OCI-LY7 (cell line): Measurements from ENCODE around the gene METTL25B. TPM values are rescaled to one million over a fixed set of nuclear protein-coding genes. Genes with fewer than 3 reads are reported as not detected.

ENCODE experiments used
- BruUV-seq: library from RNA; stranded (reverse); fragments of 400-500 nt; replicated peaks from 2 replicates; lab custom pipeline; 2021; lab: Mats Ljungman, UMichigan
- CTCF ChIA-PET: fragments of 300-600 bp; sonication (Branson Sonifier 250); formaldehyde crosslinking; loops from one replicate; lab custom pipeline; 2022; ENCODE audit warnings: antibody characterized with exemption; ENCODE audit not compliant: unreplicated experiment; lab: Charles Lee
- POLR2A ChIA-PET: fragments of 300-600 bp; sonication (Branson Sonifier 250); formaldehyde crosslinking; loops from one replicate; lab custom pipeline; 2022; ENCODE audit warnings: antibody characterized with exemption; lab: Charles Lee
- DNase-seq: peaks from one replicate; pipeline ENCODE4 v3.0.0-alpha.2; 2015; ENCODE audit warnings: low spot score
- H2AFZ ChIP-seq: fragments of 200-600 bp; sonication (generic), shearing (Covaris generic); 2 replicates; pipeline ENCODE4 v1.6.1; 2014; ENCODE audit warnings: mild to moderate bottlenecking, antibody characterized with exemption, low read length, moderate library complexity
- H3K27ac ChIP-seq: fragments of 200-600 bp; sonication (generic); 2 replicates; pipeline ENCODE4 v1.5.1; 2014; ENCODE audit warnings: mixed run types, low read depth, mild to moderate bottlenecking, moderate library complexity, low read length, inconsistent platforms; ENCODE audit not compliant: poor library complexity, severe bottlenecking
- H3K36me3 ChIP-seq: fragments of 200-600 bp; sonication (generic); 2 replicates; pipeline ENCODE4 v1.6.1; 2014; ENCODE audit warnings: mild to moderate bottlenecking, antibody characterized with exemption, low read length, moderate library complexity, mixed read lengths; ENCODE audit not compliant: insufficient read depth
- H3K4me1 ChIP-seq: fragments of 200-600 bp; sonication (generic); 2 replicates; pipeline ENCODE4 v1.5.1; 2014; ENCODE audit warnings: mild to moderate bottlenecking, low read length; ENCODE audit not compliant: insufficient read depth, poor library complexity, severe bottlenecking
- H3K4me2 ChIP-seq: fragments of 200-600 bp; sonication (generic); 2 replicates; pipeline ENCODE4 v1.6.1; 2014; ENCODE audit warnings: mild to moderate bottlenecking, low read length
- H3K4me3 ChIP-seq: fragments of 200-600 bp; sonication (generic); 2 replicates; pipeline ENCODE4 v1.5.1; 2014; ENCODE audit warnings: mild to moderate bottlenecking, low read depth, low read length; ENCODE audit not compliant: poor library complexity, severe bottlenecking
- H3K79me2 ChIP-seq: fragments of 200-600 bp; sonication (generic); 2 replicates; pipeline ENCODE4 v1.6.1; 2016; ENCODE audit warnings: low read depth, mild to moderate bottlenecking, low read length, moderate library complexity, mixed read lengths; ENCODE audit not compliant: insufficient read depth
- H3K9me2 ChIP-seq: fragments of 200-600 bp; sonication (generic); 2 replicates; pipeline ENCODE4 v1.6.1; 2016; ENCODE audit warnings: mild to moderate bottlenecking, low read length, mixed read lengths; ENCODE audit not compliant: insufficient read depth
- H3K9me3 ChIP-seq: fragments of 200-600 bp; sonication (generic); 2 replicates; pipeline ENCODE4 v1.6.1; 2014; ENCODE audit warnings: mild to moderate bottlenecking, mixed run types, low read length, mixed read lengths
- H4K20me1 ChIP-seq: fragments of 200-600 bp; sonication (generic); 2 replicates; pipeline ENCODE4 v1.6.1; 2014; ENCODE audit warnings: mild to moderate bottlenecking, antibody characterized with exemption, low read length, moderate library complexity, mixed read lengths; ENCODE audit not compliant: insufficient read depth
- EZH2phosphoT487 ChIP-seq: fragments of 200-600 bp; sonication (generic); IDR thresholded peaks from 2 replicates; pipeline ENCODE4 v1.6.1; 2018; ENCODE audit warnings: low read depth, borderline replicate concordance, mild to moderate bottlenecking, mixed run types, antibody characterized with exemption, low read length, moderate library complexity, mixed read lengths
- intact Hi-C: fragments of 100-400 bp; cut with micrococcal nuclease; formaldehyde crosslinking; loops from one replicate; pipeline ENCODE4 v1.10.0; 2022; ENCODE audit not compliant: unreplicated experiment
- total RNA-seq, 2 experiments: library from RNA; depleted of rRNA in 1 of 2; stranded (reverse); fragments of >200 nt in 1 of 2; shearing (Covaris generic) in 1 of 2; gene quantifications; 2 replicates each; pipeline ENCODE4 v1.2.3, GENCODE V29; 2014 to 2022
- TF ChIP-seq, protein P1 (sequence below): fragments of 200-600 bp; sonication (generic); conservative IDR thresholded peaks from 2 replicates; pipeline ENCODE4 v1.5.1; 2014; ENCODE audit warnings: mild to moderate bottlenecking, antibody characterized with exemption, low read length, moderate library complexity, mixed read lengths

Gene METTL25B
- total RNA-seq, 2 experiments from 2014 or later: 24.7 to 45.6 TPM

DNA sequence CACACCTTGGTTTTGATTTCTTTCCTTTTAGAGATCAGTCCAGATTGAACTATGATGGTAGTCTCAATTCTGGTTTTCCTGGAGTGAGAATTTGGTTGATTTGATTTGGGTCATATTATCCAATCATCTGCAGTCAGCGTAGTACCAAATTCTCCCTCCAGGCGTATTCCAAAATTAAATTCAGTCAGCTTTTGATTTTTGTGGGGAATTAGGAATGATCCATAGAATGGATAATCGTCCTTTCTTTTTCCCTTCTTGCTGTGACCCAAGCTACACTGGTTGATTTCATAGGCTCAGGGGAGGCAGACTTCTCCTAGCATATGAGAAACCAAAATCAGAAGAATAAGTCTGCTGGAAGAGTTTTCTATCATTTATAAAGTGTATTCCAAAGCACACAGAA is 44.0 kb downstream of the METTL25B start:
- intact Hi-C loops: no loop called here
- Histone ChIP-seq H4K20me1 (peaks cover 25% of the 10 kb centered on the region), H3K27ac (no peak overlapping the region), H3K79me2 (peaks cover 87% of the 10 kb centered on the region), H2AFZ (no peak overlapping the region), H3K9me3 (no peaks in the 10 kb centered on the region), H3K4me3 (no peak overlapping the region), H3K9me2 (no peaks in the 10 kb centered on the region), H3K4me2 (peak overlapping the region; percentile 6; the same call in 1 of the 2 replicates), H3K36me3 (peaks cover 57% of the 10 kb centered on the region), H3K4me1 (peaks cover 22% of the 10 kb centered on the region)
- BruUV-seq: no TSS peak
- no peak for DNase-seq
- POLR2A ChIA-PET: interaction anchor here (0.6 to 1.2 kb wide), 2 partner anchors 9 to 12 kb away, joined by 3 to 4 read pairs; no protein-coding TSS in a partner anchor
- CTCF ChIA-PET: no interaction called here
- no peak for TF ChIP-seq EZH2phosphoT487
- TF ChIP-seq, protein P1, sequence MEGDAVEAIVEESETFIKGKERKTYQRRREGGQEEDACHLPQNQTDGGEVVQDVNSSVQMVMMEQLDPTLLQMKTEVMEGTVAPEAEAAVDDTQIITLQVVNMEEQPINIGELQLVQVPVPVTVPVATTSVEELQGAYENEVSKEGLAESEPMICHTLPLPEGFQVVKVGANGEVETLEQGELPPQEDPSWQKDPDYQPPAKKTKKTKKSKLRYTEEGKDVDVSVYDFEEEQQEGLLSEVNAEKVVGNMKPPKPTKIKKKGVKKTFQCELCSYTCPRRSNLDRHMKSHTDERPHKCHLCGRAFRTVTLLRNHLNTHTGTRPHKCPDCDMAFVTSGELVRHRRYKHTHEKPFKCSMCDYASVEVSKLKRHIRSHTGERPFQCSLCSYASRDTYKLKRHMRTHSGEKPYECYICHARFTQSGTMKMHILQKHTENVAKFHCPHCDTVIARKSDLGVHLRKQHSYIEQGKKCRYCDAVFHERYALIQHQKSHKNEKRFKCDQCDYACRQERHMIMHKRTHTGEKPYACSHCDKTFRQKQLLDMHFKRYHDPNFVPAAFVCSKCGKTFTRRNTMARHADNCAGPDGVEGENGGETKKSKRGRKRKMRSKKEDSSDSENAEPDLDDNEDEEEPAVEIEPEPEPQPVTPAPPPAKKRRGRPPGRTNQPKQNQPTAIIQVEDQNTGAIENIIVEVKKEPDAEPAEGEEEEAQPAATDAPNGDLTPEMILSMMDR: no peak

DNA sequence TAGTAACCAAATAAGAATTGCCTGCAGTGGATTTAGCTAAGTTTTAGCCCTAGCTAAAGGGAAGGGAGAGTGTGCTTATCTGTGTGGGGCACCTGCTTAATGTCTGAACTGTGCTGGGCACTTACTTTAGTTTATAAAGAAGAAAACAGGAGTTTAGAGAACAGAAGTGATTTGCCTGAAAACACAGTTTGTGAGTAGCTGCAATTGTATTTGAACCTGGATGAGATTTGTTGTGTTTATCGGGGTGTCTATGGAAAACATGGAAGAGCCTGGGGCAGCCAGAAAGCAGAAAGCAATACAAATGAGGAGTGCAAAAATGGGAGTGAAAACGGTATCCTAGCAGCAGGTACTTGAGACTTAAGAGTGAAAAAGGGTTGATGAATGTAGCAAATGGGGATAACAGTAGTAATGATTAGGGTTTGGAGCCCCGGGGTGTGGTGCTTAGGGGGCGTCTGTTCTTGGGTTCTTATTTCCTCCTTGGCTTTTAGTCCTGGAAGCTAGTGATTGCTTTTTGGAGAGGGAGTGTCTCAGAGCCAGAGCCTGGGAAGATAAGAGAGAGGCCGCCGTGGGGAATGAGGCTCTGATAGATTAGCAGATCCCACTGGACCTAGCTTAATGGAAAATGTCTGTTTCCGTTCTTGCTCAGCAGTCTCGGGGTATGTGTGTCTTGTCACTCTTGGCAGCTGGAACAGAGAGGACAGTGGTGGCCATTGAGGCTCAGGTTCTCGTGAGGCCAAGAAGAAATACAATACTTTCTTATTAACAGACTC is 44.6 kb downstream of the METTL25B start:
- H4K20me1 ChIP-seq: peaks cover 25% of the 10 kb centered on the region
- ChIA-PET POLR2A (interaction anchor here (0.6 to 1.2 kb wide), 3 partner anchors 9 to 85 kb away, joined by 3 to 4 read pairs (median 3); no protein-coding TSS in a partner anchor), CTCF (no interaction called here)
- intact Hi-C loops: no loop called here
- peaks cover 22% of the 10 kb centered on the region for H3K4me1 ChIP-seq
- no peak overlapping the region for H3K4me3 ChIP-seq
- no peak overlapping the region for H2AFZ ChIP-seq
- H3K79me2 ChIP-seq: peaks cover 91% of the 10 kb centered on the region
- no peaks in the 10 kb centered on the region for H3K9me3 ChIP-seq
- BruUV-seq: no TSS peak
- H3K4me2 ChIP-seq: peak overlapping the region; percentile 6; the same call in 1 of the 2 replicates
- no peaks in the 10 kb centered on the region for H3K9me2 ChIP-seq
- DNase-seq: no peak
- H3K36me3 ChIP-seq: peaks cover 64% of the 10 kb centered on the region
- H3K27ac ChIP-seq: no peak overlapping the region
- TF ChIP-seq, protein P1: no peak
- TF ChIP-seq EZH2phosphoT487: no peak

DNA sequence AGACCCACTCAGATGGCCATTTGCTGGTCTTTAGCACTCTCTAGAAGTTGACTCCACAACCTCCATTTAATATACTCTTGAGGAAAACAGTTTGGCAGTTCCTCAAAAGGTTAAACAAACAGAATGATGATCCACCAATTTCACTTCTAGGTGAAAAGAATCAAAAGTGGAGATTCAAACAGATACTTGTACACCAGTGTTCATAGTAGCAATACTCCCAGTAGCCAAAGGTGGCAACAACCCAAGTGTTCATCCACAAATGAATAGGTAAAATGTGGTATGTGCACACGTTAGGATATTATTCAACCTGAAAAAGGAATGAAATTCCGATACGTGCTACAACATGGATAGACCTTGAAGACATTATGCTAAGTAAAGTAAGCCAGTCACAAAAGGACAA is 45.3 kb downstream of the METTL25B start:
- H3K9me3 ChIP-seq: no peaks in the 10 kb centered on the region
- POLR2A ChIA-PET: no interaction called here
- H3K9me2 ChIP-seq: no peaks in the 10 kb centered on the region
- peaks cover 22% of the 10 kb centered on the region for H3K4me1 ChIP-seq
- peaks cover 21% of the 10 kb centered on the region for H4K20me1 ChIP-seq
- peaks cover 91% of the 10 kb centered on the region for H3K79me2 ChIP-seq
- DNase-seq: no peak
- intact Hi-C loops: no loop called here
- H3K4me2 ChIP-seq: no peak overlapping the region
- H2AFZ ChIP-seq: no peak overlapping the region
- TF ChIP-seq, protein P1: 0 out of 2 replicates have a peak, but pooled peaks have one; percentile 24
- no peak for TF ChIP-seq EZH2phosphoT487
- no TSS peak for BruUV-seq
- no peak overlapping the region for H3K4me3 ChIP-seq
- H3K36me3 ChIP-seq: peaks cover 71% of the 10 kb centered on the region
- CTCF ChIA-PET: no interaction called here
- H3K27ac ChIP-seq: no peak overlapping the region
